NB4 (cell line): ENCODE measurements around the gene UGT2B10.

ENCODE experiments used
- DNase-seq: peaks from one replicate; pipeline ENCODE4 v3.0.0; 2010; ENCODE audit warnings: low read depth
- H3K4me3 ChIP-seq: one replicate; pipeline ENCODE4 v1.5.1; 2011; ENCODE audit warnings: mild to moderate bottlenecking, low read depth, low read length, moderate library complexity
- CTCF ChIP-seq: IDR thresholded peaks from one replicate; pipeline ENCODE4 v1.5.1; 2012; ENCODE audit warnings: low read depth, low read length
- MYC ChIP-seq: IDR thresholded peaks from 2 replicates; pipeline ENCODE4 v1.6.1; 2011; ENCODE audit warnings: low read depth, low read length
- POLR2A ChIP-seq: IDR thresholded peaks from 2 replicates; pipeline ENCODE4 v1.6.1; 2011; ENCODE audit warnings: mild to moderate bottlenecking; ENCODE audit not compliant: insufficient read length; ENCODE audit errors: extremely low read depth
- TF ChIP-seq, protein P1 (sequence below): IDR thresholded peaks from 2 replicates; pipeline ENCODE4 v1.6.1; 2011; ENCODE audit warnings: low read depth, low read length

Gene UGT2B10

GRCh38 chr4:68874507-68874906 is 58.7 kb downstream of the UGT2B10 start:
- DNase-seq, result no peak
- TF ChIP-seq POLR2A (no peak), MYC (no peak)
- TF ChIP-seq, protein P1, sequence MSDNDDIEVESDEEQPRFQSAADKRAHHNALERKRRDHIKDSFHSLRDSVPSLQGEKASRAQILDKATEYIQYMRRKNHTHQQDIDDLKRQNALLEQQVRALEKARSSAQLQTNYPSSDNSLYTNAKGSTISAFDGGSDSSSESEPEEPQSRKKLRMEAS, result no peak
- H3K4me3 ChIP-seq, result no peak overlapping the region

GRCh38 chr4:68877555-68877954 is 61.8 kb downstream of the UGT2B10 start:
- TF ChIP-seq CTCF (no peak), MYC (no peak), POLR2A (no peak)
- TF ChIP-seq, protein P1, result no peak

GRCh38 chr4:68878048-68878447 is 62.3 kb downstream of the UGT2B10 start:
- no peak for DNase-seq
- TF ChIP-seq, protein P1, result no peak
- TF ChIP-seq CTCF (no peak), MYC (no peak), POLR2A (no peak)
- H3K4me3 ChIP-seq, result no peak overlapping the region

More at GRCh38 chr4:68877555-68877954, 61.8 kb downstream of the UGT2B10 start:
- no peak for DNase-seq
- H3K4me3 ChIP-seq, result no peak overlapping the region
